Nephron (organoid): ENCODE results near the gene USP15.

Source experiments
- H3K27ac Mint-ChIP-seq, 3 experiments: 2 replicates each; pipeline ENCODE4 v1.8.0; 2020; ENCODE audit warnings: mixed read lengths in 3 of 3, mild to moderate bottlenecking in 2 of 3, moderate library complexity in 1 of 3
- H3K27me3 Mint-ChIP-seq: 2 replicates; pipeline ENCODE4 v1.8.0; 2021; ENCODE audit warnings: low read depth, mild to moderate bottlenecking, moderate library complexity, mixed read lengths
- H3K36me3 Mint-ChIP-seq: 2 replicates; pipeline ENCODE4 v1.8.0; 2020; ENCODE audit warnings: low read depth, mixed read lengths
- H3K4me1 Mint-ChIP-seq: 2 replicates; pipeline ENCODE4 v1.8.0; 2020; ENCODE audit warnings: mixed read lengths
- H3K4me3 Mint-ChIP-seq, 3 experiments: 2 replicates each; pipeline ENCODE4 v1.8.0; 2020; ENCODE audit warnings: mild to moderate bottlenecking in 3 of 3, mixed read lengths in 3 of 3, moderate library complexity in 2 of 3
- H3K9me3 Mint-ChIP-seq: 2 replicates; pipeline ENCODE4 v1.8.0; 2020; ENCODE audit warnings: mixed read lengths
- CTCF ChIP-seq, 3 experiments: fragments of 200-600 bp; sonication (generic); IDR thresholded peaks; one replicate each; pipeline ENCODE4 v1.5.0; 2021; ENCODE audit warnings: antibody characterized with exemption in 3 of 3; ENCODE audit not compliant: unreplicated experiment in 3 of 3

Gene USP15

GRCh38 chr12:62258231-62258630 lies 2.0 kb upstream of the USP15 start:
- H3K27me3 Mint-ChIP-seq, result peaks cover 3% of the 10 kb centered on the region

GRCh38 chr12:62258941-62259630 lies 1.1 kb upstream of the USP15 start:
- H3K9me3 Mint-ChIP-seq, result no peaks in the 10 kb centered on the region
- no peaks in the 10 kb centered on the region for H3K36me3 Mint-ChIP-seq
- H3K4me3 Mint-ChIP-seq, result peak overlapping the region; percentile 99 to 100 (median 100)
- peaks cover 3% of the 10 kb centered on the region for H3K27me3 Mint-ChIP-seq
- H3K27ac Mint-ChIP-seq, result peak overlapping the region; percentile 96 to 99 (median 98)
- peaks cover 28% of the 10 kb centered on the region for H3K4me1 Mint-ChIP-seq
- TF ChIP-seq CTCF (IDR thresholded peaks at IDR 0.05; ENCODE audit: unreplicated experiment in 3 of 3), result no peak

More at GRCh38 chr12:62258231-62258630, 2.0 kb upstream of the USP15 start:
- no peak for TF ChIP-seq CTCF (IDR thresholded peaks at IDR 0.05; ENCODE audit: unreplicated experiment in 3 of 3)
- Mint-ChIP-seq H3K36me3 (no peaks in the 10 kb centered on the region), H3K9me3 (no peaks in the 10 kb centered on the region), H3K4me3 (peak overlapping the region in 2 of 3 experiments; percentile 99 to 100), H3K4me1 (peaks cover 24% of the 10 kb centered on the region), H3K27ac (no peak overlapping the region)

GRCh38 chr12:62259631-62259992 lies 592 bp upstream of the USP15 start:
- Mint-ChIP-seq H3K9me3 (no peaks in the 10 kb centered on the region), H3K27ac (peak overlapping the region; percentile 96 to 99 (median 98)), H3K36me3 (no peaks in the 10 kb centered on the region), H3K4me3 (peak overlapping the region; percentile 99 to 100 (median 100)), H3K4me1 (peaks cover 28% of the 10 kb centered on the region), H3K27me3 (peaks cover 3% of the 10 kb centered on the region)
- TF ChIP-seq CTCF (IDR thresholded peaks at IDR 0.05; ENCODE audit: unreplicated experiment in 3 of 3), result no peak

GRCh38 chr12:62260733-62261683 lies 804 bp downstream of the USP15 start:
- TF ChIP-seq CTCF (IDR thresholded peaks at IDR 0.05; ENCODE audit: unreplicated experiment in 3 of 3), result no peak
- H3K27me3 Mint-ChIP-seq, result peaks cover 3% of the 10 kb centered on the region
- H3K9me3 Mint-ChIP-seq, result no peaks in the 10 kb centered on the region
- H3K36me3 Mint-ChIP-seq, result no peaks in the 10 kb centered on the region
- peak overlapping the region; percentile 99 to 100 (median 100) for H3K4me3 Mint-ChIP-seq
- peak overlapping the region; percentile 96 to 99 (median 98) for H3K27ac Mint-ChIP-seq
- H3K4me1 Mint-ChIP-seq, result peaks cover 28% of the 10 kb centered on the region

- H3K4me1 Mint-ChIP-seq, result peaks cover 22% of the 10 kb centered on the region
- TF ChIP-seq CTCF (IDR thresholded peaks at IDR 0.05; ENCODE audit: unreplicated experiment in 3 of 3), result no peak
- H3K9me3 Mint-ChIP-seq, result no peaks in the 10 kb centered on the region
- H3K27me3 Mint-ChIP-seq, result peaks cover 3% of the 10 kb centered on the region
- H3K27ac Mint-ChIP-seq, result no peak overlapping the region
- H3K4me3 Mint-ChIP-seq, result peak overlapping the region; percentile 85 to 100 (median 100)
- H3K36me3 Mint-ChIP-seq, result no peaks in the 10 kb centered on the region
Observed at GRCh38 chr12:62261876-62262517, 1.8 kb downstream of the USP15 start.
